ENCODE results near the gene CCNF. TPM values are rescaled to one million over a fixed set of nuclear protein-coding genes. Genes with fewer than 3 reads are reported as not detected.

Gene CCNF
- total RNA-seq, 1 donor from 2014 or later = 1.1 TPM

GRCh38 chr16:2480948-2481347 is 51.7 kb downstream of the CCNF start:
- DNase-seq (no peak), ATAC-seq (no peak)
- intact Hi-C loops (cut with micrococcal nuclease) = no loop called here

DNA sequence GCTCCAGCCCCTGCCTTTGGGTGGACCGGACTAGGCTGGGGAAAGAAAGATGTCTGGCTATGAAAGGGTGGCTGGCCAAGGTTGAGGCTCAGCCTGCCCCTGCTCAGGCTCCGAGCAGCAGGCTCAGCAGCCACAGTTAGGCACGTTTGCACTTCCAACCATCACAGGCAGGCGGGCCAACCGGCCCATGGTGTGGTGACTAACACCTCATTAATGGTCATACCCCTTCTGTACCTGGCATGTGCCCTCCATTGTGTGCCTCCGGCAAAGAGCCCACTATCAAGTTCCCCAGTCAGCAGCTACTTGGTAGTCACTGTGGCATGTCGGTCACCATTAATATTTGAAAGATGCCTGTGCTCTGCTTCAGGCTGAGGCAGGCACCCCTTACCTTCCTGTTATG is 52.4 kb downstream of the CCNF start:
- ATAC-seq (no peak), DNase-seq (no peak)
- intact Hi-C loops (cut with micrococcal nuclease) = no loop called here

DNA sequence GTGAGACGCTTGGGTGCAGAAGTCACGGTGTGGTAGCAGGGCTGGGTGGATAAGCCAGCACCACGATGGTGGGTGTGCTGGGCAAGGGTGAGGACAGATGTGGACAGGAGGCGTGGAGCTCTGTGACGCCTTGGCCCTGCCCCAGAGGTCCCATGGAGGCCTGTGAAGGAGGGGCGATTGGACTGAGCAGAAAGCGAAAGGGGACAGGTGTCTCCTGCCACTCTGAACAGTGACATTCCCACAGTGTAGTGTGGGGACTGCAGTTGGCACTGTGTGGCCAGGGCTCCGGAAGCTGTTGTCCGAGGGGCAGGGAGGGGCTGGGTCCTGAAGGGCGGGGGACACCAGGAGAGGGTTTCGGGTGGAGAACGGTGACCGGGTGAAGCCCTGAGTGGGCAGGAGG is 53.0 kb downstream of the CCNF start:
- ATAC-seq (no peak), DNase-seq (peak; percentile 19)
- intact Hi-C loops (cut with micrococcal nuclease) = no loop called here

GRCh38 chr16:2482708-2483534 is 53.7 kb downstream of the CCNF start:
- peak; percentile 64 for ATAC-seq
- intact Hi-C loops (cut with micrococcal nuclease) = no loop called here
- peak; percentile 73 for DNase-seq

DNA sequence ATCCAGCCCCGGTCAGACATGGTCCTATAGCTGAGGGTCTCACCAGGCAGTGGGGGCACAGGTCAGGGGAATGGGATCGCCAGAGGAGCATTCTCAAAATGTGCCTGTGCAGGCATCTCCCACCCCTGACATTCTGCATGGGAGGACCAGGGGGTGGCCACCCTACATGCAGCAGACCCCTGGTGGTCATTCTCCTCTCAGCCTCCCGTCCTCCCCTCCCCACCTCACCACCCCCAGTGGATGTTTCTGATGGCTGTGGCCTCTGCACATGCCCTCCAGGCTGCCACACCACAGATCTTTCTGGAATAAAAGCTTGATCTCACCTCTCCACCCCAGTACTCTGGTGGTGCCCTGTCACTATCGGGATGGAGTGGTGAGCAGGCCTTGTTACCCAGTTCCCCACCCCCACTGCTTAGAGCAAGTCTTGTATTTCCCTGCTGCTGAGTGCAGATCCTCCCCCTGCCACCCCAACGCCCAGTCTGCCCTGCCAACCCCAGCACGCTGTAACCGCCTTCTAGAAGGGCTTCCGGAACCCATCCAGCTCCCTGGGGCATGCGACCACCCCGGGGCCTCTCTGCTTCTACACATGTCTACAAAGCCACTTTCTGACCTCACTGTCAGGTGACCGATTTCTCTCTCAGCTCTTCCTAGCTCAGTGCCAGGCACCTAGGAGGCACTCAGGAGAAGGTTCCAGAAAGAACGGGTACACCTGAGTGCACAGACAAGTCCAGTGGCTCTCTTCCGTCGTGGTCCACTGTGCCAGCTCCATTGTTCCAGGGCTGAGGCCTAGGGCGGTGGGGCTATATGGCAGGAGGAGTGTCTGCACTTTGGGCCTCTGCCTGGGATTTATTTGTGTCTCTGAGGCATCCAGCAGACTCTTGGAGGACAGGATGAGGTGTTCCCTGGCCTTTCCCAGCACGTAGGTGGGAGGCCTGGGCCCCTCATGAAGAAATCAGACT is 55.0 kb downstream of the CCNF start:
- DNase-seq (peak; percentile 19), ATAC-seq (no peak)
- intact Hi-C loops (cut with micrococcal nuclease) = no loop called here

DNA sequence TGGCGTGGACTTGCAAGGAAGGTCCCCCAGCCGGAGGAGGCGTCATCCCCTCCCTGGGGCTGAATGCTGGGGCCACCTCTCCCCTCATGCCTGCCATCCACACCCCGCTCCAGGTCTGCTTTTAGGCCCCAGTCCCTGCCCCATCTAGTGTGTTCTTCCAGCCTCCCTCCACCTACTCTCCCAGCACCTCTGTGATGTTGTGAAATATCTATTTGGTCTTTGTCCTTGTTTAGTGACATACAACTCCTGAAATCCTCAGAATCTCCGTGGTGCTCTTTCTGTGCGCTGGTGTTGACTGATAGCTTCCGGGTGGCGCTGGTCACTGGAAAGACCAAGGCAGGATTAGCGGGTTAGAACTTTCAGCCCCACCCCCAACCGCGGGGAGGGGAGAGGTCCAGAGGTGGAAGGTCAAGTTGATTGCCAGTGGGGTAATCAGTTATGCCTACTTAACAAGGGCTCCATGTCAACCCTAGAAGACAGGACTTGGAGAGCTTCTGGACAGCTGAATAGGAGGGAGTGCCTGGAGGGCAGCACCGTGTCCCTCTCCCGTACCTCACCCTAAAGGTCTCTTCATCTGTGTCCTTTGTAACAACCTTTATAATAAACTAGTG is 55.8 kb downstream of the CCNF start:
- intact Hi-C loops (cut with micrococcal nuclease) = no loop called here
- DNase-seq (peak; percentile 7), ATAC-seq (no peak)

DNA sequence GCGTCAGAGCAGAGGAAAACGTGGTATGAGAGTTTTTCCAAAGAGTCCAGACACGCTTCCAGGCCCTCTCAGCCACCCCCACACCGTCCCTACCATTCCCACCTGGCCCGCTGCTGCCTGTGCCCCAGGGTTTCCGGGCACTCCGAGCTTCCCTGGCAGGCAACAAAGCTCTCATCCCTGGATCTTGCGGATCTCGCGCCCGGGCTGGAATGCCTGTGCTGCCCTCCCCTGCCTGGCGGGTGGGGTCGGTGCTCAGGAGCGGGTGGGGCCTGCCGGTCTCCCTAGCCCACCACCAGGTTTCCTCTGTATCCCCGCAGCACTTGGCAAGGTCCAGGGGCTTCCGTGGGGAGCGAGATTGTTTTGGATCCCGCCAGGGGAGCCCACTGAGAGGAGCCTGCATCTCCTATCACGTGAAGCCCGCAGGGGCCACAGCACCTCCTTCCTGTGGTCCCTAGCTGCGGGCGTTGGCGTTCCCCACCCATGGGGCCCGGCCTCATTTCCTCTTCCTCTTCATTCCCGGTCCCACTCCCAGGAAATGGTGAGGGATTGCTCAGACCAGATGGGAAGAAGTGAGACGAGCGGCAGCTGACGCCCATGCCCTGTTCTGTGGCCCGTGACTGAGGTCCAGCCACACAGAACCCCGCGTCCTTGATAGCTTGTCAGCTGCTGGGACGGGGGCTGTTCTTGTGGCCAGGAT is 56.7 kb downstream of the CCNF start:
- ATAC-seq = no peak
- peak; percentile 30 for DNase-seq
- intact Hi-C loops (cut with micrococcal nuclease) = no loop called here

GRCh38 chr16:2486645-2487516 is 57.6 kb downstream of the CCNF start:
- intact Hi-C loops (cut with micrococcal nuclease) = no loop called here
- DNase-seq (peak; percentile 75), ATAC-seq (peak; percentile 83)

DNA sequence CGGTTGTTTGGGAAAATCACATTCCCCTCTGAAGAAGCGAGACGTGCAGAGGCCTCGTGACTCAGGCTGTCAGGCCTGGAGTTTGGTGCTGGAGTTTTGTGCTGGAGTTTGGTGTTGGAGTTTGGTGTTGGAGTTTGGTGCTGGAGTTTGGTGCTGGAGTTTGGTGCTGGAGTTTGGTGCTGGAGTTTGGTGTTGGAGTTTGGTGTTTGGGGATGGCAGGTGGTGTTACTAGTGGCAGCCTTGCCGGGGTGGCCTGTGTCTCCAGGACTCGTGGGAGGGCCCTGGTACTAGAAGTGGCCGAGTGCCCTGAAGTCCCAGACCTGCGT is 58.2 kb downstream of the CCNF start:
- ATAC-seq (no peak), DNase-seq (no peak)
- intact Hi-C loops (cut with micrococcal nuclease) = no loop called here

DNA sequence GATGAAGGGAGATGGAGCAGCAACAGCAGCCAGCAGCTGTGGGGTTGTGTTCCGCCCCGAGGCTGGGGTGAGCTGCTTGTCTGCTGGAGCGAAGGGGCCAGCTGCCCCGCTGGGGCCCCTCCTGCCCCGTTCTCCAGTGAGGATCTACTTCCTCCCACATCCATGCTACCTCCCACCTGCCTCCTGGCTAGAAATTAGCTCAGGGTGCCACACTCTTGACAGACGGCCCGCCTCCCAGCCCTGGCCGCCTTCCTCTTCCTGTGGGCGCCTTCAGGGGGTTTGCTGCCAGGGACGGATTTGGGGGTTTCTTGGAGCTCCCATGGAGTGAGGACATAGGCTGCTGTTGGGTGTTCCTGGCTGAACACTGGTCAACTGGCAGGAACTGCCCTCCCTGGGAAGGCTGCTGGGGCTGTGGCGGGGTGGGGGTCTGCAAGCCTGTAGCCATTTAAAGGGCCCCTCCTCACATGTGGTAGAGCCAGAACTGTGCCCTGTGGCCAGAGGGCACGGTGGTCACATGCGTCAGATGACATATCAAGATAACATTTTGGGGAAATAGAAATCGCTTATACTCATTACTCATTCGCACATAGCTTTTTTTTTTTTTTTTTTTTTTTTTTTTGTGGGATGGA is 58.8 kb downstream of the CCNF start:
- ATAC-seq (no peak), DNase-seq (no peak)
- intact Hi-C loops (cut with micrococcal nuclease) = no loop called here

- ATAC-seq (no peak), DNase-seq (no peak)
- intact Hi-C loops (cut with micrococcal nuclease) = no loop called here
These were observed 60.3 kb downstream of the CCNF start for GRCh38 chr16:2489581-2489980.

GRCh38 chr16:2490190-2491105 is 61.2 kb downstream of the CCNF start:
- DNase-seq (no peak), ATAC-seq (no peak)
- intact Hi-C loops (cut with micrococcal nuclease) = loop anchor here (10.0 kb wide), 1 partner anchor 156 kb away; no protein-coding TSS in a partner anchor

DNA sequence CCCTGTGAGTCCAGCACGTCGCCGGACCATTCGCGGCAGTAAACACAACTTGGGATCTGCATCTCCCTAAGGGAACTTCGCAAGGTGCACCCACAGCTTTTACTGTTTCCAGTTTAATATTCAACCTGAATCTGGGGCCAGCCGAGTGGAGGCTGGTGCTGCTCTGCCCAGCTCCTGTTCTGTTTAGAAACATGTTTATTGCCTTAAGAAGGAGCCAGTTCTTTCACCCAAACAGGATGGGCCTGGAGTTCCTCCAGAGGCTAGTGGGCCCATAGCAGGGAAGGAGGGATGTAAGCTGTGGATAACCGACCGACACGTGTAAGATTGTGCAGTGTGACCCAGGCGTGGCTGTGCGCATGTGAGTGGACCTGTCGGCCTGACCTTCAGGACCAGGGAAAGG is 63.0 kb downstream of the CCNF start:
- DNase-seq = no peak
- intact Hi-C loops (cut with micrococcal nuclease) = loop anchor here (10.0 kb wide), 1 partner anchor 157 kb away; no protein-coding TSS in a partner anchor

GRCh38 chr16:2493605-2494004 is 64.4 kb downstream of the CCNF start:
- DNase-seq (no peak), ATAC-seq (no peak)
- intact Hi-C loops (cut with micrococcal nuclease) = loop anchor here (10.0 kb wide), 1 partner anchor 159 kb away; no protein-coding TSS in a partner anchor

More for the DNA sequence above, 63.0 kb downstream of the CCNF start:
- ATAC-seq = no peak

- intact Hi-C loops (cut with micrococcal nuclease) = loop anchor here (10.0 kb wide), 1 partner anchor 160 kb away; no protein-coding TSS in a partner anchor
- ATAC-seq (no peak), DNase-seq (no peak)
These were observed 65.4 kb downstream of the CCNF start for GRCh38 chr16:2494616-2495015.

- ATAC-seq (no peak), DNase-seq (no peak)
- intact Hi-C loops (cut with micrococcal nuclease) = loop anchor here (10.0 kb wide), 1 partner anchor 160 kb away; no protein-coding TSS in a partner anchor
These were observed 65.8 kb downstream of the CCNF start for GRCh38 chr16:2495041-2495440.
